Neuronal stem cell (in vitro differentiated cells): ENCODE measurements around the gene EPC2.

ENCODE experiments used
- DNase-seq: peaks from one replicate; pipeline ENCODE4 v3.0.0-alpha.2; 2013; ENCODE audit warnings: low spot score
- H2AFZ ChIP-seq: one replicate; pipeline ENCODE4 v1.6.1; 2013; ENCODE audit warnings: mild to moderate bottlenecking, low read length, inconsistent platforms
- H2AK5ac ChIP-seq: 2 replicates; pipeline ENCODE4 v1.6.1; 2013; ENCODE audit warnings: low read depth, mild to moderate bottlenecking, inconsistent platforms, low read length, moderate library complexity, mixed read lengths
- H2BK120ac ChIP-seq: 2 replicates; pipeline ENCODE4 v1.6.1; 2013; ENCODE audit warnings: low read depth, mild to moderate bottlenecking, inconsistent platforms, low read length, moderate library complexity, mixed read lengths
- H2BK12ac ChIP-seq: one replicate; pipeline ENCODE4 v1.6.1; 2013; ENCODE audit warnings: low read length, inconsistent platforms
- H2BK15ac ChIP-seq: 2 replicates; pipeline ENCODE4 v1.6.1; 2013; ENCODE audit warnings: mild to moderate bottlenecking, low read length, inconsistent platforms, mixed read lengths
- H2BK5ac ChIP-seq: one replicate; pipeline ENCODE4 v1.6.1; 2013; ENCODE audit warnings: inconsistent platforms, mild to moderate bottlenecking, low read length, moderate library complexity
- H3K14ac ChIP-seq: one replicate; pipeline ENCODE4 v1.6.1; 2013; ENCODE audit warnings: low read length, inconsistent platforms
- H3K18ac ChIP-seq: 2 replicates; pipeline ENCODE4 v1.6.1; 2013; ENCODE audit warnings: low read length, inconsistent platforms
- H3K23ac ChIP-seq: 2 replicates; pipeline ENCODE4 v1.6.1; 2013; ENCODE audit warnings: low read depth, mild to moderate bottlenecking, mixed read lengths, low read length, inconsistent platforms; ENCODE audit not compliant: poor library complexity
- H3K27ac ChIP-seq: replicated peaks from 3 replicates; pipeline ENCODE4 v1.5.1; 2013; ENCODE audit warnings: low read length, inconsistent platforms
- H3K27me3 ChIP-seq, 3 experiments: 2 replicates each; pipeline ENCODE4 v1.6.1; 2013; ENCODE audit warnings: low read length in 3 of 3, mild to moderate bottlenecking in 2 of 3, inconsistent platforms in 1 of 3, low read depth in 1 of 3, mixed read lengths in 1 of 3, moderate library complexity in 1 of 3; ENCODE audit not compliant: control insufficient read depth in 3 of 3, insufficient read depth in 3 of 3
- H3K36me3 ChIP-seq, 2 donors: replicated peaks in 1 of 2; 2 replicates each; pipeline ENCODE4 v1.6.1; 2013; ENCODE audit warnings: low read length in 2 of 2; ENCODE audit not compliant: control insufficient read depth in 2 of 2, insufficient read depth in 2 of 2
- H3K4ac ChIP-seq: 2 replicates; pipeline ENCODE4 v1.6.1; 2013; ENCODE audit warnings: inconsistent platforms, mild to moderate bottlenecking, low read length, moderate library complexity
- H3K4me1 ChIP-seq, 2 donors: 1 replicate in 1 of 2; 2 replicates in 1 of 2; pipeline ENCODE4 v1.6.1; 2013; ENCODE audit warnings: low read length in 2 of 2, low read depth in 1 of 2; ENCODE audit not compliant: control insufficient read depth in 2 of 2, insufficient read depth in 1 of 2
- H3K4me2 ChIP-seq: one replicate; pipeline ENCODE4 v1.6.1; 2013; ENCODE audit warnings: mild to moderate bottlenecking, low read length, inconsistent platforms; ENCODE audit not compliant: insufficient read depth, poor library complexity, severe bottlenecking
- H3K4me3 ChIP-seq, 2 donors: 2 replicates each; pipeline ENCODE4 v1.5.1; 2013; ENCODE audit warnings: low read length in 2 of 2, mild to moderate bottlenecking in 2 of 2, inconsistent platforms in 1 of 2, moderate library complexity in 1 of 2
- H3K79me1 ChIP-seq: one replicate; pipeline ENCODE4 v1.6.1; 2013; ENCODE audit warnings: low read depth, mild to moderate bottlenecking, inconsistent platforms, low read length, moderate library complexity
- H3K9ac ChIP-seq: one replicate; pipeline ENCODE4 v1.6.1; 2013; ENCODE audit warnings: mild to moderate bottlenecking, low read depth, low read length, inconsistent platforms; ENCODE audit not compliant: poor library complexity
- H3K9me3 ChIP-seq, 2 donors: replicated peaks in 1 of 2; 2 replicates each; pipeline versions ENCODE3 to v1.6.1; 2013; ENCODE audit warnings: low read length in 2 of 2, mild to moderate bottlenecking in 2 of 2, inconsistent platforms in 1 of 2, low read depth in 1 of 2, mixed read lengths in 1 of 2, moderate library complexity in 1 of 2; ENCODE audit not compliant: control insufficient read depth in 2 of 2, insufficient read depth in 1 of 2
- H4K8ac ChIP-seq: one replicate; pipeline ENCODE4 v1.6.1; 2013; ENCODE audit warnings: low read depth, mild to moderate bottlenecking, inconsistent platforms, low read length, moderate library complexity
- H4K91ac ChIP-seq: one replicate; pipeline ENCODE4 v1.6.1; 2013; ENCODE audit warnings: low read length, low read depth, mild to moderate bottlenecking, inconsistent platforms; ENCODE audit not compliant: poor library complexity
- WGBS, 2 donors: extraction: QIAGEN DNeasy Blood & Tissue Kit; methylation state at CpG; one replicate each; pipeline ENCODE4 v1.1.7; 2013; ENCODE audit warnings: missing lambda C conversion rate in 2 of 2, mixed read lengths in 1 of 2; ENCODE audit not compliant: insufficient read length in 2 of 2, insufficient replicate concordance in 1 of 2; ENCODE audit errors: extremely low coverage in 2 of 2; 5-methylcytosine and 5-hydroxymethylcytosine counted together

EPC2 gene

GRCh38 chr2:148602885-148603561 is 41.5 kb upstream of the EPC2 start:
- H2AFZ ChIP-seq: no peak overlapping the region
- H3K27me3 ChIP-seq: no peaks in the 10 kb centered on the region
- no peak overlapping the region for H2AK5ac ChIP-seq
- H3K4me2 ChIP-seq: no peak overlapping the region
- peaks cover 2 to 12% of the 10 kb centered on the region in 2 donors for H3K9me3 ChIP-seq
- no peaks in the 10 kb centered on the region for H3K36me3 ChIP-seq
- no peak overlapping the region for H3K4me3 ChIP-seq
- no peak overlapping the region for H4K8ac ChIP-seq
- no peak overlapping the region for H3K14ac ChIP-seq
- peak overlapping the region; percentile 18 for H3K23ac ChIP-seq
- WGBS, 2 donors: no CpG with 5 or more reads among the region's 10 CpGs
- no peak overlapping the region for H2BK5ac ChIP-seq
- no peak overlapping the region for H4K91ac ChIP-seq
- no peak overlapping the region for H3K18ac ChIP-seq
- H3K4me1 ChIP-seq: peaks cover 0 to 2% of the 10 kb centered on the region in 2 donors
- no peak overlapping the region for H2BK120ac ChIP-seq
- H3K9ac ChIP-seq: no peak overlapping the region
- H2BK15ac ChIP-seq: no peak overlapping the region
- H3K27ac ChIP-seq: no peak overlapping the region
- no peak overlapping the region for H2BK12ac ChIP-seq
- no peak overlapping the region for H3K4ac ChIP-seq
- no peak for DNase-seq
- H3K79me1 ChIP-seq: no peaks in the 10 kb centered on the region

- Histone ChIP-seq H3K23ac (no peak overlapping the region), H3K27ac (no peak overlapping the region), H3K27me3 (no peaks in the 10 kb centered on the region), H4K91ac (no peak overlapping the region), H3K9me3 (peaks cover 2 to 12% of the 10 kb centered on the region in 2 donors), H3K4me2 (no peak overlapping the region), H3K36me3 (no peaks in the 10 kb centered on the region), H2BK120ac (no peak overlapping the region), H4K8ac (no peak overlapping the region), H3K9ac (no peak overlapping the region), H3K4ac (no peak overlapping the region), H3K18ac (no peak overlapping the region), H2BK5ac (no peak overlapping the region), H3K4me1 (peaks cover 0 to 2% of the 10 kb centered on the region in 2 donors), H2BK12ac (no peak overlapping the region), H3K79me1 (no peaks in the 10 kb centered on the region), H2AK5ac (no peak overlapping the region), H3K14ac (no peak overlapping the region), H2BK15ac (no peak overlapping the region), H3K4me3 (no peak overlapping the region), H2AFZ (no peak overlapping the region)
- WGBS, 2 donors: no CpG with 5 or more reads among the region's 3 CpGs
- no peak for DNase-seq
Observed at GRCh38 chr2:148603562-148603920, 41.0 kb upstream of the EPC2 start.

GRCh38 chr2:148604927-148605326 is 39.6 kb upstream of the EPC2 start:
- no peak overlapping the region for H2BK15ac ChIP-seq
- H2BK5ac ChIP-seq: no peak overlapping the region
- no peak overlapping the region for H4K91ac ChIP-seq
- no peaks in the 10 kb centered on the region for H3K36me3 ChIP-seq
- no peak overlapping the region for H3K4me2 ChIP-seq
- no peak overlapping the region for H2AK5ac ChIP-seq
- no peaks in the 10 kb centered on the region for H3K27me3 ChIP-seq
- H2BK12ac ChIP-seq: no peak overlapping the region
- H3K4me1 ChIP-seq: peaks cover 0 to 3% of the 10 kb centered on the region in 2 donors
- H3K4ac ChIP-seq: no peak overlapping the region
- H3K9me3 ChIP-seq: peaks cover 2 to 12% of the 10 kb centered on the region in 2 donors
- no peaks in the 10 kb centered on the region for H3K79me1 ChIP-seq
- H2BK120ac ChIP-seq: no peak overlapping the region
- H3K14ac ChIP-seq: no peak overlapping the region
- H3K23ac ChIP-seq: no peak overlapping the region
- H2AFZ ChIP-seq: no peak overlapping the region
- no peak for DNase-seq
- no peak overlapping the region for H3K18ac ChIP-seq
- no peak overlapping the region for H4K8ac ChIP-seq
- WGBS, 2 donors: no CpG with 5 or more reads among the region's 7 CpGs
- H3K9ac ChIP-seq: no peak overlapping the region
- no peak overlapping the region for H3K27ac ChIP-seq
- no peak overlapping the region for H3K4me3 ChIP-seq

GRCh38 chr2:148607566-148607965 is 37.0 kb upstream of the EPC2 start:
- Histone ChIP-seq H3K14ac (no peak overlapping the region), H3K27me3 (no peaks in the 10 kb centered on the region)

More at GRCh38 chr2:148607566-148607965, 37.0 kb upstream of the EPC2 start:
- Histone ChIP-seq H2BK15ac (no peak overlapping the region), H2AFZ (no peak overlapping the region), H4K8ac (no peak overlapping the region), H4K91ac (no peak overlapping the region), H3K23ac (no peak overlapping the region), H2BK5ac (no peak overlapping the region), H3K79me1 (no peaks in the 10 kb centered on the region), H3K36me3 (no peaks in the 10 kb centered on the region), H3K4me1 (peaks cover 0 to 3% of the 10 kb centered on the region in 2 donors), H2BK12ac (no peak overlapping the region), H2BK120ac (no peak overlapping the region), H2AK5ac (no peak overlapping the region), H3K27ac (no peak overlapping the region), H3K9ac (no peak overlapping the region), H3K18ac (no peak overlapping the region), H3K9me3 (peaks cover 0 to 5% of the 10 kb centered on the region in 2 donors), H3K4me3 (no peak overlapping the region), H3K4me2 (no peak overlapping the region), H3K4ac (no peak overlapping the region)
- no peak for DNase-seq
- no CpG with 5 or more reads among the region's 4 CpGs for WGBS, 2 donors
